ENCODE data around the gene PROK1.

Gene PROK1

DNA sequence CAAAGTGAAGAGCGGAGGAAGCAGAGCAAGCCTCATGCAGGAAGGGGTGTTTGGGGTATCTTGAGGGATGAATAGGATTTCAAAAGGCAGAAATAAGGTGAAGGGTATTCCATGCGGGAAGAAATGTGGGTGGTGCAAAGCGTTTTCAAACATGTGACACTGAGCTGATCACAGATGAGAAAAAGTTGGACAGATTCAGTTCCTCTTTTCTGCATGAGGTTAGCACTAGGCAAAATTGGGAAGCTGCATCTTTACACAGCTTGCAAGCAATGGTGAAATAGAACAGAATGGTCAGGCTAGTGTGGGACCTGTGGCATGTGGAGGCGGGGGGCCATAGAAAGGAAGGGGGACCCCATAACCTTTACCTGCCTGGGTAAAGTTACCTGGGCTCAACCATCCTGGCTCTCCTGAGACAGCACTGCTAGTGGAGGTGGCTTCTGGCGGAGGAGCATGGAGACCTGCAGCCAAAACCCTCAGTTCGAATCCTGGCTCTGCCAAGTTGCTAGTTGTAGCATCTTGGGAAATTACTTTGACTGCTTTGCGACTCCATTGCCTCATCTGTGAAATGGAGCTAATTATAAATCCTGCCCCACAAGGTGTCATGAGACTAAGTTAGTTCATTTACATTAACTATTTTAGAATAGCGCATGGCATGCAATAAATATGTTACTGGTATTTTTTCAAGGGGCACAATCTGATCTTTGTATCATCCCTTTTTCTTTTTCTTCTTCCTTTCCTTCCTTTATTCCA lies 51.6 kb downstream of the PROK1 start:
- Histone ChIP-seq H3K9ac (ENCODE audit: low read depth, low read length) (no peak overlapping the region), H3K36me3 (ENCODE audit: control insufficient read depth, insufficient read depth, low read length) (no peaks in the 10 kb centered on the region), H3K4me3 (ENCODE audit: low read depth, low read length) (no peak overlapping the region), H3K27me3 (ENCODE audit: control insufficient read depth, insufficient read depth, low read length) (no peaks in the 10 kb centered on the region), H3K9me3 (ENCODE audit: control insufficient read depth, insufficient read depth, low read length) (no peaks in the 10 kb centered on the region), H3K27ac (ENCODE audit: low read depth, low read length) (no peak overlapping the region), H3K4me1 (ENCODE audit: control insufficient read depth, insufficient read depth, low read length) (no peaks in the 10 kb centered on the region)

DNA sequence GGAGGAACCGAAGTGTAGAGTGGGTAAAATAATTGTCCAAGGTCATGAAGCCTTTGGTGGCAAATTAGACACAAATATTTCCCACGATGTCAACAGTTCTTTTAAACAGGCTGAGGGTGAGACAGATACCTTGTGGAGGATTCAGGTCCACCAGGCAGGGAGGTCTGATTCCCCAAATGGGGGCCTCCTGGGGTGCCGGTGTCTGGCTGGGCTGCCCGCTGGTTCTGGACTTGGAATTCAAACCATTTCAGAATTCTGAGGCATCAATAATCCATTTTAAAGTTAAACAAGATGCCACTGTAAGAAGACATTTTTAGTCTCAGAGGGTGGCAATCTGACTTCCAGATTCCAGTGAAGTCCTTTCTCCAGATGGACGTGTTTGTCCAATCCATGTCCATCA lies 52.5 kb downstream of the PROK1 start:
- Histone ChIP-seq H3K9me3 (ENCODE audit: control insufficient read depth, insufficient read depth, low read length) (no peaks in the 10 kb centered on the region), H3K36me3 (ENCODE audit: control insufficient read depth, insufficient read depth, low read length) (no peaks in the 10 kb centered on the region), H3K4me3 (ENCODE audit: low read depth, low read length) (no peak overlapping the region), H3K9ac (ENCODE audit: low read depth, low read length) (no peak overlapping the region), H3K27ac (ENCODE audit: low read depth, low read length) (no peak overlapping the region), H3K4me1 (ENCODE audit: control insufficient read depth, insufficient read depth, low read length) (peaks cover 7% of the 10 kb centered on the region; the same call in 1 of the 2 replicates), H3K27me3 (ENCODE audit: control insufficient read depth, insufficient read depth, low read length) (no peaks in the 10 kb centered on the region)

- Histone ChIP-seq H3K4me3 (ENCODE audit: low read depth, low read length) (no peak overlapping the region), H3K36me3 (ENCODE audit: control insufficient read depth, insufficient read depth, low read length) (no peaks in the 10 kb centered on the region), H3K9me3 (ENCODE audit: control insufficient read depth, insufficient read depth, low read length) (no peaks in the 10 kb centered on the region), H3K27ac (ENCODE audit: low read depth, low read length) (no peak overlapping the region), H3K4me1 (ENCODE audit: control insufficient read depth, insufficient read depth, low read length) (peaks cover 7% of the 10 kb centered on the region; the same call in 1 of the 2 replicates), H3K9ac (ENCODE audit: low read depth, low read length) (no peak overlapping the region), H3K27me3 (ENCODE audit: control insufficient read depth, insufficient read depth, low read length) (no peaks in the 10 kb centered on the region)
Observed at GRCh38 chr1:110504226-110504625, 53.3 kb downstream of the PROK1 start.

DNA sequence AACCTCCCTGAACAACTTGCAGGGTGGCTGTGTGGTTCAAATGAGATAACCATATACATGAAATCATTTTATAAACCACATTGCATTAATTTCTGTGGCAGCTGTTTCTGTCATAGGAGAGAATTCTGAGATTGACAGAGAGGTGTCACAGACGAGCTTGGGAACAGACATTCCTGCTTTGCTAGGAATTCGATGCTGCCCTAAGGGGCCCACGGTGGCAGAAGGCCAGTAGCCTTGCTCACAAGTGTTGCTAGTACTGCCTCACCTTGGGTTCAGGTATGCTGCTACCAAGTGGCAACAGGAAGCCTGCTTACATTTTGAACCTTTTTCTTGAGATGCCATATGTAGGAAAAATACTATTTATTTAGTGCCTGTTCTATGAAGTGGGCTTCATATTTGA lies 54.6 kb downstream of the PROK1 start:
- Histone ChIP-seq H3K9ac (ENCODE audit: low read depth, low read length) (no peak overlapping the region), H3K4me1 (ENCODE audit: control insufficient read depth, insufficient read depth, low read length) (peaks cover 7% of the 10 kb centered on the region; the same call in 1 of the 2 replicates), H3K36me3 (ENCODE audit: control insufficient read depth, insufficient read depth, low read length) (no peaks in the 10 kb centered on the region), H3K9me3 (ENCODE audit: control insufficient read depth, insufficient read depth, low read length) (no peaks in the 10 kb centered on the region), H3K27me3 (ENCODE audit: control insufficient read depth, insufficient read depth, low read length) (no peaks in the 10 kb centered on the region), H3K27ac (ENCODE audit: low read depth, low read length) (no peak overlapping the region), H3K4me3 (ENCODE audit: low read depth, low read length) (no peak overlapping the region)

DNA sequence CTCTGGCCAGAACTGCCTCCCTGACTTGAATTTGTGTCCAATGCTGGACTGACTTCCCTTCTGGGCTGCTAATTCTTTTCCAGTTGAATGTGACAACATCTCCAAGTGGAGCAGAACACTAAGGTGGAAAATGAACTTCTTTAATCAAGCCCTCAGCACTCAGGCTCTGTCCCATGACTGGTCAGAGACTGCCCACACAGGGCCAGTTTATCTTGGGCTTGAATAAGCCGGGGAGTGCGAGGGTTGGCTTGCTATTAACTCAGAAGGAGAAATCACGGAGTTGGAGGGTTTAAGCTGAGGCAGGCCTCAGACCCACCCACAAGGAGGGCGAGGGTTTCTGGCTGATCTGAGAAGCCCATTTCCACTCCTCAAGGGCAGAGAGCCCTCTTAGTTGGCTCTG lies 55.6 kb downstream of the PROK1 start:
- Histone ChIP-seq H3K27me3 (ENCODE audit: control insufficient read depth, insufficient read depth, low read length) (no peaks in the 10 kb centered on the region), H3K4me1 (ENCODE audit: control insufficient read depth, insufficient read depth, low read length) (peaks cover 7% of the 10 kb centered on the region; the same call in 1 of the 2 replicates), H3K4me3 (ENCODE audit: low read depth, low read length) (no peak overlapping the region)

More for the DNA sequence above, 55.6 kb downstream of the PROK1 start:
- no peaks in the 10 kb centered on the region for H3K9me3 ChIP-seq (ENCODE audit: control insufficient read depth, insufficient read depth, low read length)
- H3K27ac ChIP-seq (ENCODE audit: low read depth, low read length), result no peak overlapping the region
- H3K9ac ChIP-seq (ENCODE audit: low read depth, low read length), result no peak overlapping the region
- H3K36me3 ChIP-seq (ENCODE audit: control insufficient read depth, insufficient read depth, low read length), result no peaks in the 10 kb centered on the region

All from HUES48 (cell line).